Measurements from ENCODE around the gene TRMT2A. TPM values are rescaled to one million over a fixed set of nuclear protein-coding genes. Genes with fewer than 3 reads are reported as not detected.

TRMT2A gene
- polyA plus RNA-seq, 6 donors from 2014 or later: 15.1 to 29.7 (median 21.3) TPM

GRCh38 chr22:20143883-20144665 is 27.0 kb upstream of the TRMT2A start:
- DNase-seq (no peak), ATAC-seq (ENCODE audit: low read depth in 2 of 2) (no peak)
- Mint-ChIP-seq H3K4me3 (no peak overlapping the region), H3K27ac (peak overlapping the region in 1 of 6 donors; percentile 19), H3K9me3 (no peaks in the 10 kb centered on the region), H3K36me3 (no peaks in the 10 kb centered on the region), H3K27me3 (no peaks in the 10 kb centered on the region), H3K4me1 (peaks cover 0 to 16% (median 3%) of the 10 kb centered on the region in 3 donors)

DNA sequence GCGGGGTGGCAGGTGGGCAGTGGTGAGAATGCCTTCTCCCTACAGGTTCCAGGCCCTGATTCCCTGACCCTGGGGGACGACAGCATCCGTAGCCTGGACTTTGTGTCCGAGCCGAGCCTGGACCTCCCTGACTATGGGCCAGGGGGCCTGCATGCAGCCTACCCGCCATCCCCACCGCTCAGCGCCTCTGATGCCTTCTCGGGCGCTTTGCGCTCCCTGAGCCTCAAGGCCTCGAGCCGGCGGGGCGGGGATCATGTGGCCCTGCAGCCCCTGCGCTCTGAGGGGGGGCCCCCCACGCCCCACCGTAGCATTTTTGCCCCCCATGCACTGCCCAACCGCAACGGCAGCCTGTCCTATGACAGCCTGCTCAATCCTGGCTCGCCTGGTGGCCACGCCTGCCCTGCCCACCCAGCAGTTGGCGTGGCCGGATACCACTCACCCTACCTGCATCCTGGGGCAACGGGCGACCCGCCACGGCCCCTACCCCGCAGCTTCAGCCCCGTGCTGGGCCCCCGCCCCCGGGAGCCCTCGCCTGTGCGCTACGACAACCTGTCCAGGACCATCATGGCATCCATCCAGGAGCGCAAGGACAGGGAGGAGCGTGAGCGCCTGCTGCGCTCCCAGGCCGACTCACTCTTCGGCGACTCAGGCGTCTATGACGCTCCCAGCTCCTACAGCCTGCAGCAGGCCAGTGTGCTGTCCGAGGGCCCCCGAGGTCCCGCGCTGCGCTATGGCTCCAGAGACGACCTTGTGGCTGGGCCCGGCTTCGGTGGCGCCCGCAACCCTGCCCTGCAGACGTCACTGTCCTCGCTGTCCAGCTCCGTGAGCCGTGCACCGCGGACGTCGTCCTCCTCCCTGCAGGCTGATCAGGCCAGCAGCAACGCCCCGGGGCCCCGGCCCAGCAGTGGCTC is 25.9 kb upstream of the TRMT2A start:
- Mint-ChIP-seq H3K4me1 (peaks cover 6 to 19% (median 9%) of the 10 kb centered on the region in 3 donors), H3K4me3 (no peak overlapping the region), H3K27me3 (no peaks in the 10 kb centered on the region)

DNA sequence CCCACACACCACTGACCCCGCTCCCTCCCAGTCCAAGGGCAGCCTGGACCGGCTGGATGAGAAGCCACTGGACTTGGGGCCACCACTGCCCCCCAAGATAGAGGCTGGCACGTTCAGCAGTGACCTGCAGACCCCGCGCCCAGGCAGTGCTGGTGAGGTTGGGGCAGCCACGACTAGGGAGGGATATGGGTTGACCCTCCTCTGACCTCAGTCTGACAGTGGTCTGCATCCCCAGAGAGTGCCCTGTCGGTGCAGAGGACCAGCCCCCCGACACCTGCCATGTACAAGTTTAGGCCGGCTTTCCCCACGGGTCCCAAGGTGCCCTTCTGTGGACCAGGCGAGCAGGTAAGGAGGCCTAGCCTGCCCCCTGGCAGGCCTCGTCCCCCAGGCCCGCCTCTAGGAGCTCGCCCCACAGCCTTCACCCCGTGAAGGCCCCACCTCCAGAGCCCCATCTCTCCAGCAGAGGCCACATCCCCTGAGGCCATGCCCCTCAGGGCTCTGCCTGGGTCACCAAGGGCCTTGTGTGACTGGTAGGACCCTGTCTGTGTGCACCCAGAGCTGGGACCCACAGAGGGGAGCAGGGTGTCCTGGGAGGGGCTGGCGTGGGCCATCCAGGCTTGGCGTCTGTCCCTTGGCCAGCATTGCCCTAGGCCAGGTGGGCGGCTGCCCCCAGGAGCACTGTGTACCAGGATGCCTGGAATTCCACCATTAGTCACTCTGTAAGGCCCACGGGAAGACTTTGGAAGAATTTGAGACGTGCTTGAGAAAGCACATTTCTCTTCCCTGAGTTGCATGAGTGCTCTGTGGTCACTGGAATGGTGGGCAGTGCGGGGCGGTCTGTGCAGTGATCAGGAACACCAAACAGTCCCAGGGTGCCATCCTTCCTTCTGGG is 24.4 kb upstream of the TRMT2A start:
- Mint-ChIP-seq H3K9me3 (no peaks in the 10 kb centered on the region), H3K4me1 (peaks cover 11 to 26% (median 13%) of the 10 kb centered on the region in 3 donors), H3K27ac (no peak overlapping the region), H3K27me3 (no peaks in the 10 kb centered on the region), H3K4me3 (no peak overlapping the region), H3K36me3 (no peaks in the 10 kb centered on the region)
- no peak for ATAC-seq (ENCODE audit: low read depth in 2 of 2)
- DNase-seq: no peak

More for the DNA sequence above, 25.9 kb upstream of the TRMT2A start:
- H3K9me3 Mint-ChIP-seq: no peaks in the 10 kb centered on the region
- ATAC-seq (ENCODE audit: low read depth in 2 of 2) (no peak), DNase-seq (no peak)
- no peak overlapping the region for H3K27ac Mint-ChIP-seq
- H3K36me3 Mint-ChIP-seq: no peaks in the 10 kb centered on the region

- H3K4me1 Mint-ChIP-seq: peaks cover 17 to 27% (median 17%) of the 10 kb centered on the region in 3 donors
- ATAC-seq (ENCODE audit: low read depth in 2 of 2): no peak
- H3K36me3 Mint-ChIP-seq: no peaks in the 10 kb centered on the region
- no peaks in the 10 kb centered on the region for H3K9me3 Mint-ChIP-seq
- no peaks in the 10 kb centered on the region for H3K27me3 Mint-ChIP-seq
- H3K4me3 Mint-ChIP-seq: no peak overlapping the region
- H3K27ac Mint-ChIP-seq: no peak overlapping the region
- DNase-seq: no peak
These were observed 23.5 kb upstream of the TRMT2A start for GRCh38 chr22:20140521-20140964.

DNA sequence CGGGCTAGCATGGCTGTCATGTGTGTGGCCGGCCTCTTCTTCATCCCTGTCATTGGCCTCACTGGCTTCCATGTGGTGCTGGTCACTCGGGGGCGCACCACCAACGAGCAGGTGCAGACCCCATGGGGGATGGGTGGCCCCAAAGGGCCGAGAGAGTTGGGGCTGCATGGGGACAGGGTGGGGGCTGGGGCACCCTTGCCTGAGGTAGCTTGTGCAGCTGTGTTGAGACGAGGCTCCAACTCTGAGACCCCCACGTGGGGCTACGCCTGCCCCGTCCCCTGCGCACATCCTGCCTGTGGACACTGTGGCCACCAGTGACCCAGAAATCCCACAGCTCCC is 23.1 kb upstream of the TRMT2A start:
- H3K36me3 Mint-ChIP-seq: no peaks in the 10 kb centered on the region
- ATAC-seq (ENCODE audit: low read depth in 2 of 2) (no peak), DNase-seq (no peak)
- no peaks in the 10 kb centered on the region for H3K9me3 Mint-ChIP-seq
- no peaks in the 10 kb centered on the region for H3K27me3 Mint-ChIP-seq
- H3K4me1 Mint-ChIP-seq: peaks cover 17 to 27% (median 19%) of the 10 kb centered on the region in 3 donors
- H3K27ac Mint-ChIP-seq: peak overlapping the region in 2 of 6 donors; percentile 18 to 80
- peak overlapping the region in 1 of 8 donors; percentile 9 for H3K4me3 Mint-ChIP-seq

DNA sequence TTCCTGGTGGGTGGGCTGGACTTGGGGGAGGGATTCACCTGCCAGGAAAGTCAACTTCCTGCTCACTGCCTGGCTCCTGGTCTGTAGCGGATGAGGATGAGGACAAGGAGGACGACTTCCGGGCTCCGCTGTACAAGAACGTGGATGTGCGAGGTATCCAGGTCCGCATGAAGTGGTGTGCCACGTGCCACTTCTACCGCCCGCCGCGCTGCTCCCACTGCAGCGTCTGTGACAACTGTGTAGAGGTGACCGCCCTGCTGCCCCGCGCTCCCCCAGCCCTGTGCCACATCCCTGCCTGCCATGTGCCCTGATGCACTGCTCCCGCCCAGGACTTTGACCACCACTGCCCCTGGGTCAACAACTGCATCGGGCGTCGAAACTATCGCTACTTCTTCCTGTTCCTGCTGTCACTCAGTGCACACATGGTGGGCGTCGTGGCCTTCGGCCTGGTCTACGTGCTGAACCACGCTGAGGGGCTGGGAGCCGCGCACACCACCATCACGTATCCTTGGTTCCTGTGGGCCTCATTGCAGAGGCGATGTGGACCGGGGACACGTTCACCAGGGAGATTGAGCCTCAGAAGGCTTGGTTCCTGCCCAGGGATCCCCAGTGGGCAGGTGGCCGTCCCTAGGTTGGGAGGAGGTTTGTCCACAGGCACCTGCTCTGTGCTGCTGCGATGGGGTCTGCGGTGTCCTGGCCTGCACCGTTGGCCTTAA is 22.5 kb upstream of the TRMT2A start:
- no peaks in the 10 kb centered on the region for H3K9me3 Mint-ChIP-seq
- no peak overlapping the region for H3K4me3 Mint-ChIP-seq
- DNase-seq: no peak
- ATAC-seq (ENCODE audit: low read depth in 2 of 2): no peak
- H3K36me3 Mint-ChIP-seq: no peaks in the 10 kb centered on the region
- H3K27ac Mint-ChIP-seq: peak overlapping the region in 1 of 6 donors; percentile 37
- H3K27me3 Mint-ChIP-seq: no peaks in the 10 kb centered on the region
- peaks cover 17 to 31% (median 23%) of the 10 kb centered on the region in 3 donors for H3K4me1 Mint-ChIP-seq

DNA sequence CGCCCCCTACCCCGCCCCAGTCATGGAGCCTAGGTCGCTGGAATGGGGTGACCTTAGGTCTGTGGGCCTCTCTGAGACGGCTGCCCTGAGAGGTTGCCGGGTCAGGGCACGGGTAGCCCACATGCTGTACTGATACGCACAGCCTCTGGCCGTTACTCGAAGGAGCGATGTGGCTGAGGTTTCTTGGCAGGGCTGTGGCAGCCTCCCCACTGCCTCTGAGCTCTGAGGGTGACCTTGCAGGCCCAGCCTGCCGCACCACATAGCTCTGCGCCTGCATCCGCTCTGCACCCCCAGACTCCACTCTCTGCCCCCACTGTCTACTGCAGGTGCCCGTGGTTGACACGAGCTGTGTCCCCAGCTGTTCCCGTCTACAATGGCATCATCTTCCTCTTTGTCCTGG is 21.8 kb upstream of the TRMT2A start:
- Mint-ChIP-seq H3K36me3 (no peaks in the 10 kb centered on the region), H3K4me3 (peak overlapping the region in 1 of 8 donors; percentile 36), H3K27ac (peak overlapping the region in 1 of 6 donors; percentile 49), H3K4me1 (peaks cover 17 to 38% (median 30%) of the 10 kb centered on the region in 3 donors), H3K9me3 (no peaks in the 10 kb centered on the region), H3K27me3 (no peaks in the 10 kb centered on the region)
- no peak for ATAC-seq (ENCODE audit: low read depth in 2 of 2)
- DNase-seq: no peak

GRCh38 chr22:20138417-20138738 is 21.4 kb upstream of the TRMT2A start:
- Mint-ChIP-seq H3K9me3 (no peaks in the 10 kb centered on the region), H3K36me3 (no peaks in the 10 kb centered on the region), H3K4me3 (no peak overlapping the region), H3K27me3 (no peaks in the 10 kb centered on the region), H3K27ac (no peak overlapping the region), H3K4me1 (peaks cover 20 to 43% (median 34%) of the 10 kb centered on the region in 3 donors)
- ATAC-seq (ENCODE audit: low read depth in 2 of 2) (no peak), DNase-seq (no peak)

- Mint-ChIP-seq H3K27ac (peak overlapping the region in 5 of 6 donors; percentile 26 to 86 (median 44)), H3K4me3 (peak overlapping the region in 1 of 8 donors; percentile 30), H3K27me3 (no peaks in the 10 kb centered on the region), H3K9me3 (no peaks in the 10 kb centered on the region), H3K36me3 (no peaks in the 10 kb centered on the region), H3K4me1 (peaks cover 20 to 48% (median 40%) of the 10 kb centered on the region in 3 donors)
- ATAC-seq (ENCODE audit: low read depth in 2 of 2) (no peak), DNase-seq (no peak)
These were observed 20.8 kb upstream of the TRMT2A start for GRCh38 chr22:20137671-20138416.

- peaks cover 20 to 51% (median 43%) of the 10 kb centered on the region in 3 donors for H3K4me1 Mint-ChIP-seq
- no peaks in the 10 kb centered on the region for H3K27me3 Mint-ChIP-seq
- no peaks in the 10 kb centered on the region for H3K9me3 Mint-ChIP-seq
- DNase-seq (no peak), ATAC-seq (ENCODE audit: low read depth in 2 of 2) (no peak)
- H3K4me3 Mint-ChIP-seq: no peak overlapping the region
- H3K27ac Mint-ChIP-seq: peak overlapping the region in 1 of 6 donors; percentile 26
- no peaks in the 10 kb centered on the region for H3K36me3 Mint-ChIP-seq
These were observed 20.1 kb upstream of the TRMT2A start for GRCh38 chr22:20137113-20137512.

- ATAC-seq (ENCODE audit: low read depth in 2 of 2): no peak
- Mint-ChIP-seq H3K36me3 (no peaks in the 10 kb centered on the region), H3K9me3 (no peaks in the 10 kb centered on the region), H3K4me1 (peaks cover 20 to 51% (median 43%) of the 10 kb centered on the region in 3 donors), H3K27ac (peak overlapping the region in 1 of 6 donors; percentile 30), H3K4me3 (peak overlapping the region in 1 of 8 donors; percentile 20), H3K27me3 (no peaks in the 10 kb centered on the region)
- DNase-seq: no peak
These were observed 19.5 kb upstream of the TRMT2A start for GRCh38 chr22:20136603-20136873.
